HEK293T (cell line): ENCODE data around the gene GSTM5.

Experiments
- BHLHE40 ChIP-seq: fragments of 450-650 bp; IDR thresholded peaks from 2 replicates; pipeline ENCODE4 v1.6.1; 2016; ENCODE audit warnings: mild to moderate bottlenecking, moderate library complexity, borderline replicate concordance
- CTBP1 ChIP-seq: fragments of 450-650 bp; IDR thresholded peaks from 2 replicates; pipeline ENCODE4 v1.6.1; 2016; ENCODE audit warnings: borderline replicate concordance
- SUZ12 ChIP-seq: fragments of 450-650 bp; IDR thresholded peaks from 2 replicates; pipeline ENCODE4 v1.6.1; 2016; ENCODE audit warnings: mild to moderate bottlenecking

DNA sequence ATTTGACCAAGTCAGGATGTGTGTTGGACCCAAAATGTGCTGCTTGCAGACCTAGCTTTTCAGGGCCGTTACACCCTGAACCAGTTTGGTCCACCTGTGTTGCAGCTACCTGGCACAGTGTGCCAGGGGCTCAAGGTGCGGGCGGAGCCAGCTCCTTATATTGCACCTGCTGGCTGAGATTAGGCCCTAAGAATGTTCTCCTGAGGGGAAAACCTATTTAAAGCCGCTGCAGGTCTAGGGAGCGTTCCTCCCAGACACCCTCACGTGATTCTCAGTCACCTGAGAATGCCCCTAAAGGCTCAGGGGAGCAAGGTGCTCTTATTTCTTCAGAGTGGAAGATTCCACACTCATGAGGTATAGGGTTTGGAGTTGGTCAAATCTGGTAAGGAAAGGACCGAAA is 16.8 kb downstream of the GSTM5 start:
- TF ChIP-seq BHLHE40 (no peak), CTBP1 (no peak), SUZ12 (no peak)
